Mesenchymal stem cell (in vitro differentiated cells and primary cell): ENCODE measurements around the gene KIRREL3.

Source experiments
- DNase-seq: peaks from one replicate; pipeline ENCODE4 v3.0.0-alpha.2; 2013
- H2AFZ ChIP-seq: one replicate; pipeline ENCODE4 v1.6.1; 2013; ENCODE audit warnings: low read depth, mild to moderate bottlenecking, control low read depth, inconsistent platforms, low read length, moderate library complexity
- H2AK5ac ChIP-seq: 2 replicates; pipeline ENCODE4 v1.6.1; 2013; ENCODE audit warnings: low read length, moderate library complexity, mild to moderate bottlenecking, inconsistent platforms; ENCODE audit not compliant: severe bottlenecking
- H2BK120ac ChIP-seq: one replicate; pipeline ENCODE4 v1.6.1; 2013; ENCODE audit warnings: low read depth, mild to moderate bottlenecking, inconsistent platforms, low read length, moderate library complexity
- H2BK12ac ChIP-seq, 2 experiments: one replicate each; pipeline ENCODE4 v1.6.1; 2013; ENCODE audit warnings: inconsistent platforms in 2 of 2, low read length in 2 of 2, mild to moderate bottlenecking in 2 of 2, moderate library complexity in 2 of 2, control low read depth in 1 of 2
- H2BK15ac ChIP-seq: one replicate; pipeline ENCODE4 v1.6.1; 2013; ENCODE audit warnings: mild to moderate bottlenecking, low read depth, inconsistent platforms; ENCODE audit not compliant: poor library complexity, severe bottlenecking
- H2BK5ac ChIP-seq: 2 replicates; pipeline ENCODE4 v1.6.1; 2013; ENCODE audit warnings: low read depth, mild to moderate bottlenecking, low read length, control low read depth, inconsistent platforms; ENCODE audit not compliant: poor library complexity, severe bottlenecking
- H3K14ac ChIP-seq, 2 experiments: one replicate each; pipeline ENCODE4 v1.6.1; 2013; ENCODE audit warnings: inconsistent platforms in 2 of 2, low read length in 2 of 2, control low read depth in 1 of 2, mild to moderate bottlenecking in 1 of 2, moderate library complexity in 1 of 2
- H3K18ac ChIP-seq, 2 experiments: one replicate each; pipeline ENCODE4 v1.6.1; 2013; ENCODE audit warnings: inconsistent platforms in 2 of 2, low read length in 2 of 2, control low read depth in 1 of 2, low read depth in 1 of 2, mild to moderate bottlenecking in 1 of 2
- H3K23ac ChIP-seq, 2 experiments: one replicate each; pipeline ENCODE4 v1.6.1; 2013; ENCODE audit warnings: inconsistent platforms in 2 of 2, low read length in 2 of 2, mild to moderate bottlenecking in 2 of 2, moderate library complexity in 2 of 2, control low read depth in 1 of 2
- H3K27ac ChIP-seq: 2 replicates; pipeline ENCODE4 v1.5.1; 2013; ENCODE audit warnings: mild to moderate bottlenecking, moderate library complexity, low read length, control low read depth, inconsistent platforms; ENCODE audit not compliant: poor library complexity, severe bottlenecking
- H3K27me3 ChIP-seq, 2 experiments: 2 replicates each; pipeline versions ENCODE4 v1.6.1 to v1.7.0; 2013; ENCODE audit warnings: low read length in 2 of 2, mild to moderate bottlenecking in 2 of 2, moderate library complexity in 2 of 2, control low read depth in 1 of 2, inconsistent platforms in 1 of 2; ENCODE audit not compliant: control insufficient read depth in 1 of 2, insufficient read depth in 1 of 2
- H3K36me3 ChIP-seq, 2 experiments: 2 replicates each; pipeline versions ENCODE4 v1.6.1 to v1.7.0; 2013; ENCODE audit warnings: low read length in 2 of 2, control low read depth in 1 of 2, inconsistent platforms in 1 of 2, low read depth in 1 of 2, mild to moderate bottlenecking in 1 of 2; ENCODE audit not compliant: insufficient read depth in 2 of 2, control insufficient read depth in 1 of 2
- H3K4ac ChIP-seq, 2 experiments: one replicate each; pipeline ENCODE4 v1.6.1; 2013; ENCODE audit warnings: inconsistent platforms in 2 of 2, low read length in 2 of 2, mild to moderate bottlenecking in 2 of 2, moderate library complexity in 2 of 2, control low read depth in 1 of 2, low read depth in 1 of 2
- H3K4me1 ChIP-seq: 2 replicates; pipeline ENCODE4 v1.6.1; 2013; ENCODE audit warnings: low read depth, low read length, control low read depth; ENCODE audit not compliant: control insufficient read depth, insufficient read depth
- H3K4me2 ChIP-seq: 2 replicates; pipeline ENCODE4 v1.6.1; 2013; ENCODE audit warnings: low read length, mild to moderate bottlenecking, inconsistent platforms; ENCODE audit not compliant: poor library complexity, severe bottlenecking
- H3K4me3 ChIP-seq, 2 experiments: 2 replicates each; pipeline versions ENCODE4 v1.5.1 to v1.7.0; 2013; ENCODE audit warnings: low read length in 2 of 2, mild to moderate bottlenecking in 2 of 2, control low read depth in 1 of 2, low read depth in 1 of 2; ENCODE audit not compliant: insufficient read depth in 1 of 2
- H3K79me1 ChIP-seq: replicated peaks from 2 replicates; pipeline ENCODE4 v1.6.1; 2013; ENCODE audit warnings: mild to moderate bottlenecking, control low read depth, low read length, inconsistent platforms; ENCODE audit not compliant: poor library complexity, severe bottlenecking
- H3K9ac ChIP-seq: 2 replicates; pipeline ENCODE4 v1.7.0; 2013; ENCODE audit warnings: mild to moderate bottlenecking, low read length, moderate library complexity
- H3K9me3 ChIP-seq: 2 replicates; pipeline ENCODE4 v1.7.0; 2013; ENCODE audit warnings: mild to moderate bottlenecking, low read length; ENCODE audit not compliant: control insufficient read depth
- H4K8ac ChIP-seq: one replicate; pipeline ENCODE4 v1.6.1; 2013; ENCODE audit warnings: inconsistent platforms, mild to moderate bottlenecking, low read length, moderate library complexity
- H4K91ac ChIP-seq: one replicate; pipeline ENCODE4 v1.6.1; 2013; ENCODE audit warnings: mild to moderate bottlenecking, low read length, inconsistent platforms
- WGBS: methylation state at CpG from one replicate; pipeline ENCODE4 v1.1.7; 2013; ENCODE audit warnings: mixed read lengths; 5-methylcytosine and 5-hydroxymethylcytosine counted together

The KIRREL3 gene

GRCh38 chr11:126408496-126408895 is 592.1 kb downstream of the KIRREL3 start:
- no peak overlapping the region for H4K91ac ChIP-seq
- H3K36me3 ChIP-seq, result peaks cover 35 to 51% of the 10 kb centered on the region in 2 experiments
- no peak overlapping the region for H2BK5ac ChIP-seq
- H2AK5ac ChIP-seq, result no peak overlapping the region
- no peak overlapping the region for H3K9ac ChIP-seq
- no peak overlapping the region for H3K23ac ChIP-seq
- peaks cover 4% of the 10 kb centered on the region for H3K79me1 ChIP-seq
- no peak overlapping the region for H2AFZ ChIP-seq
- H3K14ac ChIP-seq, result no peak overlapping the region
- WGBS, result 95% methylated on average over 12 of the region's 12 CpGs
- H4K8ac ChIP-seq, result no peak overlapping the region
- no peak overlapping the region for H2BK120ac ChIP-seq
- no peak overlapping the region for H3K4ac ChIP-seq
- no peak overlapping the region for H3K27ac ChIP-seq
- H2BK15ac ChIP-seq, result no peak overlapping the region
- no peak overlapping the region for H2BK12ac ChIP-seq
- H3K4me1 ChIP-seq, result peaks cover 6% of the 10 kb centered on the region
- H3K4me2 ChIP-seq, result no peak overlapping the region
- no peak for DNase-seq
- H3K4me3 ChIP-seq, result no peak overlapping the region
- H3K27me3 ChIP-seq, result no peaks in the 10 kb centered on the region
- H3K18ac ChIP-seq, result no peak overlapping the region
- H3K9me3 ChIP-seq, result no peaks in the 10 kb centered on the region

DNA sequence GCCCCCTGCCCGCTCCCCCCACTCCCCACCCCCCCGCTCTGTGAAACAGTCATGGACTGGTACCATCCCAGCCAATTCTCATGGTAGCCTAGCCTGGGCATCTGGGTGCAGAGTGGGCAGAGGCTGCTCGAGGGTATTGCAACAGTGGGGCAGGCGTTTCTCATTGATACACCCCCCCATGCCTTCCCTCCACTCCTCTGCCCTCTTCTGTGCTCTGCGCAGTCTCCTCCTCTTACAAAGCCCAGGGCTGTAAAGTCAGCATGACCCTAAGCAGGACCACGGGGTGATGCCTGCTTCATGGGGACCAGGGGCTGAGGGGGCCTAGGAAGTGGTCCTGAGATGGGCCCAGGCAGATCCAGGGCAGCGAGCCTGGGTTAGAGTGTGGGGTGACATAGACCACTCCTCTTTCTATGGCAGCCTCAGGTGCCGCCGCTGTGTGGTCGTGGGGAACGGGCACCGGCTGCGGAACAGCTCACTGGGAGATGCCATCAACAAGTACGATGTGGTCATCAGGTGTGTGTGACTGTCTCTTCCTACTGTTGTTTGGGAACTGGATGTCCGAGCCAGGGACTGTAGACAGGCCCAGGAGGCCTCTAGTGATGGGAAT is 592.8 kb downstream of the KIRREL3 start:
- H2BK12ac ChIP-seq, result no peak overlapping the region
- no peak overlapping the region for H3K9ac ChIP-seq
- DNase-seq, result no peak
- H3K23ac ChIP-seq, result peak overlapping the region in 1 of 2 experiments; percentile 27
- H3K18ac ChIP-seq, result no peak overlapping the region
- H4K8ac ChIP-seq, result no peak overlapping the region
- no peak overlapping the region for H3K4ac ChIP-seq
- H3K79me1 ChIP-seq, result peaks cover 4% of the 10 kb centered on the region
- no peak overlapping the region for H2BK120ac ChIP-seq
- H3K27me3 ChIP-seq, result no peaks in the 10 kb centered on the region
- no peak overlapping the region for H2BK15ac ChIP-seq
- no peak overlapping the region for H2BK5ac ChIP-seq
- H3K36me3 ChIP-seq, result peaks cover 32 to 49% of the 10 kb centered on the region in 2 experiments
- H2AFZ ChIP-seq, result no peak overlapping the region
- 98% methylated on average over 15 of the region's 15 CpGs for WGBS
- H3K9me3 ChIP-seq, result no peaks in the 10 kb centered on the region
- no peak overlapping the region for H4K91ac ChIP-seq
- H3K4me2 ChIP-seq, result no peak overlapping the region
- no peak overlapping the region for H3K4me3 ChIP-seq
- H3K4me1 ChIP-seq, result peaks cover 6% of the 10 kb centered on the region
- no peak overlapping the region for H3K14ac ChIP-seq
- no peak overlapping the region for H2AK5ac ChIP-seq
- H3K27ac ChIP-seq, result no peak overlapping the region

- Histone ChIP-seq H3K9ac (no peak overlapping the region), H3K27ac (no peak overlapping the region), H3K4me1 (peaks cover 6% of the 10 kb centered on the region), H2BK15ac (no peak overlapping the region), H2BK120ac (no peak overlapping the region), H3K36me3 (peaks cover 29 to 52% of the 10 kb centered on the region in 2 experiments), H2BK12ac (no peak overlapping the region), H3K18ac (no peak overlapping the region), H2AK5ac (no peak overlapping the region), H3K79me1 (peaks cover 4% of the 10 kb centered on the region), H4K8ac (no peak overlapping the region), H3K27me3 (no peaks in the 10 kb centered on the region), H4K91ac (no peak overlapping the region), H3K4me3 (no peak overlapping the region), H2AFZ (no peak overlapping the region), H3K9me3 (no peaks in the 10 kb centered on the region), H3K4ac (no peak overlapping the region), H3K23ac (no peak overlapping the region), H3K14ac (no peak overlapping the region), H2BK5ac (no peak overlapping the region), H3K4me2 (no peak overlapping the region)
- 98% methylated on average over 12 of the region's 12 CpGs for whole genome bisulfite sequencing
- no peak for DNase-seq
Observed at GRCh38 chr11:126407101-126407521, 593.5 kb downstream of the KIRREL3 start.

DNA sequence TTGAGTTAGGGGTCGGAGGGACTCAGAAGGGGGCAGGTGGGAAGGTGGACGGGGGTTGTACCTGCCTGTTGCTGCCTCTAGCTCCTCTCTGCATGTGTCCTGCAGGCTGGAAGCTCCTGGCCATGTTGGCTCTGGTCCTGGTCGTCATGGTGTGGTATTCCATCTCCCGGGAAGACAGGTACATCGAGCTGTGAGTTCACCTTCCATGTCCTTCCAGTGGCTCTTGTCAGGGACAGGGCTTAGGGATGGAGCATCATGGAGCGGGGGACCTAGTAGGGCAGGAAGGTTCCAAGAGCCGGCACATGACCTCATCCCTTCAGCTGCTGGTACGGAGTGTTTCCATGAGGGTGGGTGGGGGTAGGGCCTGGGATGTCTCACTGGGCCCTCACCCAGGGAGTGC is 594.2 kb downstream of the KIRREL3 start:
- no peak for DNase-seq
- no peak overlapping the region for H2AFZ ChIP-seq
- no peak overlapping the region for H2AK5ac ChIP-seq
- no peak overlapping the region for H2BK15ac ChIP-seq
- H3K14ac ChIP-seq, result no peak overlapping the region
- no peak overlapping the region for H3K27ac ChIP-seq
- H3K9ac ChIP-seq, result no peak overlapping the region
- H2BK5ac ChIP-seq, result no peak overlapping the region
- 94% methylated on average over 8 of the region's 8 CpGs for WGBS
- H4K8ac ChIP-seq, result no peak overlapping the region
- H3K4me1 ChIP-seq, result peaks cover 6% of the 10 kb centered on the region
- no peaks in the 10 kb centered on the region for H3K27me3 ChIP-seq
- H3K79me1 ChIP-seq, result peaks cover 4% of the 10 kb centered on the region
- H3K23ac ChIP-seq, result no peak overlapping the region
- H3K4me3 ChIP-seq, result no peak overlapping the region
- H3K4me2 ChIP-seq, result no peak overlapping the region
- H2BK120ac ChIP-seq, result no peak overlapping the region
- no peaks in the 10 kb centered on the region for H3K9me3 ChIP-seq
- H3K36me3 ChIP-seq, result peaks cover 29 to 52% of the 10 kb centered on the region in 2 experiments
- H3K4ac ChIP-seq, result no peak overlapping the region
- no peak overlapping the region for H4K91ac ChIP-seq
- no peak overlapping the region for H3K18ac ChIP-seq
- H2BK12ac ChIP-seq, result no peak overlapping the region
